OCI-LY3 (cell line): Measurements from ENCODE around the gene CARD16.

Source experiments
- H2AFZ ChIP-seq: fragments of 200-600, 300-600 bp; shearing (Covaris generic); 2 replicates; pipeline ENCODE4 v1.6.0; 2014; ENCODE audit warnings: antibody characterized with exemption, low read depth, low read length
- H3K27ac ChIP-seq: fragments of 200-600, 300-600 bp; sonication (generic); 2 replicates; pipeline ENCODE4 v1.5.1; 2014; ENCODE audit warnings: mild to moderate bottlenecking, low read length, moderate library complexity, mixed read lengths
- H3K27me3 ChIP-seq: fragments of 200-600, 300-600 bp; sonication (generic); 2 replicates; pipeline ENCODE4 v1.6.1; 2014; ENCODE audit warnings: low read depth, low read length, mixed read lengths
- H3K36me3 ChIP-seq: fragments of 200-600, 300-600 bp; sonication (generic); replicated peaks from 2 replicates; pipeline ENCODE3; 2014; ENCODE audit warnings: low read depth, low read length, mixed read lengths
- H3K4me1 ChIP-seq: fragments of 300-600, 200-600 bp; sonication (generic); 2 replicates; pipeline ENCODE4 v1.6.1; 2014; ENCODE audit warnings: low read length, mixed read lengths
- H3K4me2 ChIP-seq: fragments of 200-600, 300-600 bp; sonication (generic); 2 replicates; pipeline ENCODE4 v1.6.1; 2014; ENCODE audit warnings: low read length, mixed read lengths
- H3K4me3 ChIP-seq: fragments of 300-600, 200-600 bp; sonication (generic); 2 replicates; pipeline ENCODE4 v1.5.1; 2014; ENCODE audit warnings: antibody characterized with exemption, mild to moderate bottlenecking, low read length, moderate library complexity
- H3K79me2 ChIP-seq: fragments of 300-600, 200-600 bp; shearing (Covaris generic); 2 replicates; pipeline ENCODE4 v1.6.1; 2014; ENCODE audit warnings: mild to moderate bottlenecking, low read length, mixed read lengths
- H3K9ac ChIP-seq: fragments of 300-600, 200-600 bp; shearing (Covaris generic); 2 replicates; pipeline ENCODE4 v1.6.0; 2014; ENCODE audit warnings: mild to moderate bottlenecking, low read length, moderate library complexity
- H3K9me3 ChIP-seq: fragments of 200-600, 300-600 bp; shearing (Covaris generic); 2 replicates; pipeline ENCODE4 v1.6.1; 2014; ENCODE audit warnings: low read length, mixed read lengths; ENCODE audit not compliant: insufficient read depth
- H4K20me1 ChIP-seq: fragments of 200-600, 300-600 bp; sonication (generic); 2 replicates; pipeline ENCODE4 v1.6.1; 2016; ENCODE audit warnings: low read length, mixed read lengths; ENCODE audit not compliant: insufficient read depth
- EZH2phosphoT487 ChIP-seq: fragments of 200-600 bp; shearing (Covaris generic); IDR thresholded peaks from 2 replicates; pipeline ENCODE4 v1.6.1; 2018; ENCODE audit warnings: antibody characterized with exemption, mixed run types, low read depth
- TF ChIP-seq, protein P1 (sequence below): fragments of 200-600, 300-600 bp; sonication (generic); IDR thresholded peaks from 2 replicates; pipeline ENCODE4 v1.5.1; 2014; ENCODE audit warnings: antibody characterized with exemption, low read length, low read depth

CARD16 gene

DNA sequence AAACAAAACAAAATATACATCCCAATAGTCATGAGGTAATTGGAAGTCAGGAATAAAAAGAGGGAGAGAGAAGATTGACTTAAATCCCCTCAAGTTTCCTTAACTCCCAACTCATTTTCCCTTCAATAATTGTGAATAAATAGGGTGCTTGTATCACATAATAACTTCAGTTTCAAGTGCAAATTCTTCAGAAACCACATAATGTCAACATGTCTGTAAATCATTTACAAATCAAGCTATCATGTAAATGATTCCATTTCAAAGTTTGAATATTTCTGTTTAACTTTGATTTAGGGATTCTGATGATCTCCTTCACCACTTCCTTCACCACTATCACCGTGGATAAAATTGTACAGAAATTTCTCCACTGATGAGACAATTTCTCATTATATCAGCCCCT, 45.4 kb downstream of the CARD16 start:
- H2AFZ ChIP-seq: no peak overlapping the region

DNA sequence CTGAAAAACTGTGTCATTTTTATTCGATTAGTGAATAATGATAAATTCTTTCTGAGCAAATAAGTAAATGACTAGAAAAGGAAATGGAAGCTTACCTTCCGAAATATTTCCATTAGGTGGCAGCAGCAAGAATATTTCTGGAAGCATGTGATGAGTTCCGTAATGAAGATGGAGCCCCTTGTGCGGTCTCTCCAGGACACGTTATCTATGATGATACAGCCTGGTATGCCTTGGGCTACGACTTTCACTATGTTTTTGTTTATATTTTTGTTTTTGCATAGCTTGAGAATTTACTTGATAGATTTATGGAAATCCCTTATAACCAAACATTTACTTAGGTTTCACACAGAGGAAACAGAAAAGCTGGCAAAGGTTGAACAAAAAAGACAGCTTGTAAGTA, 47.8 kb downstream of the CARD16 start:
- no peaks in the 10 kb centered on the region for H3K27me3 ChIP-seq
- no peaks in the 10 kb centered on the region for H3K4me1 ChIP-seq
- H3K9me3 ChIP-seq: no peaks in the 10 kb centered on the region
- no peaks in the 10 kb centered on the region for H3K79me2 ChIP-seq
- no peak overlapping the region for H2AFZ ChIP-seq
- no peak for TF ChIP-seq EZH2phosphoT487
- TF ChIP-seq, protein P1, sequence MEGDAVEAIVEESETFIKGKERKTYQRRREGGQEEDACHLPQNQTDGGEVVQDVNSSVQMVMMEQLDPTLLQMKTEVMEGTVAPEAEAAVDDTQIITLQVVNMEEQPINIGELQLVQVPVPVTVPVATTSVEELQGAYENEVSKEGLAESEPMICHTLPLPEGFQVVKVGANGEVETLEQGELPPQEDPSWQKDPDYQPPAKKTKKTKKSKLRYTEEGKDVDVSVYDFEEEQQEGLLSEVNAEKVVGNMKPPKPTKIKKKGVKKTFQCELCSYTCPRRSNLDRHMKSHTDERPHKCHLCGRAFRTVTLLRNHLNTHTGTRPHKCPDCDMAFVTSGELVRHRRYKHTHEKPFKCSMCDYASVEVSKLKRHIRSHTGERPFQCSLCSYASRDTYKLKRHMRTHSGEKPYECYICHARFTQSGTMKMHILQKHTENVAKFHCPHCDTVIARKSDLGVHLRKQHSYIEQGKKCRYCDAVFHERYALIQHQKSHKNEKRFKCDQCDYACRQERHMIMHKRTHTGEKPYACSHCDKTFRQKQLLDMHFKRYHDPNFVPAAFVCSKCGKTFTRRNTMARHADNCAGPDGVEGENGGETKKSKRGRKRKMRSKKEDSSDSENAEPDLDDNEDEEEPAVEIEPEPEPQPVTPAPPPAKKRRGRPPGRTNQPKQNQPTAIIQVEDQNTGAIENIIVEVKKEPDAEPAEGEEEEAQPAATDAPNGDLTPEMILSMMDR: peak; percentile 7; the same call in 1 of the 2 replicates
- no peak overlapping the region for H3K27ac ChIP-seq
- H3K4me2 ChIP-seq: no peak overlapping the region
- H4K20me1 ChIP-seq: no peaks in the 10 kb centered on the region
- no peak overlapping the region for H3K9ac ChIP-seq
- no peak overlapping the region for H3K4me3 ChIP-seq
- no peaks in the 10 kb centered on the region for H3K36me3 ChIP-seq

More for the DNA sequence above, 45.4 kb downstream of the CARD16 start:
- Histone ChIP-seq H3K36me3 (no peaks in the 10 kb centered on the region), H3K4me2 (no peak overlapping the region), H4K20me1 (no peaks in the 10 kb centered on the region), H3K79me2 (no peaks in the 10 kb centered on the region), H3K27me3 (no peaks in the 10 kb centered on the region), H3K4me1 (no peaks in the 10 kb centered on the region), H3K4me3 (no peak overlapping the region), H3K27ac (no peak overlapping the region), H3K9ac (no peak overlapping the region), H3K9me3 (no peaks in the 10 kb centered on the region)
- TF ChIP-seq, protein P1: no peak
- no peak for TF ChIP-seq EZH2phosphoT487

- Histone ChIP-seq H3K4me3 (no peak overlapping the region), H4K20me1 (no peaks in the 10 kb centered on the region), H3K27ac (no peak overlapping the region), H3K79me2 (no peaks in the 10 kb centered on the region), H3K4me2 (no peak overlapping the region), H3K4me1 (no peaks in the 10 kb centered on the region), H3K9me3 (no peaks in the 10 kb centered on the region), H2AFZ (no peak overlapping the region), H3K36me3 (no peaks in the 10 kb centered on the region), H3K9ac (no peak overlapping the region), H3K27me3 (no peaks in the 10 kb centered on the region)
- TF ChIP-seq, protein P1: no peak
- no peak for TF ChIP-seq EZH2phosphoT487
Measured at GRCh38 chr11:104995001-104995408, 50.1 kb downstream of the CARD16 start.

GRCh38 chr11:104992781-104993180, 52.4 kb downstream of the CARD16 start:
- no peaks in the 10 kb centered on the region for H3K9me3 ChIP-seq
- H3K36me3 ChIP-seq: no peaks in the 10 kb centered on the region
- H3K4me1 ChIP-seq: no peaks in the 10 kb centered on the region
- TF ChIP-seq, protein P1: no peak
- TF ChIP-seq EZH2phosphoT487: no peak
- no peak overlapping the region for H3K9ac ChIP-seq
- H2AFZ ChIP-seq: no peak overlapping the region
- no peak overlapping the region for H3K4me2 ChIP-seq
- H3K4me3 ChIP-seq: no peak overlapping the region
- H3K27ac ChIP-seq: no peak overlapping the region
- no peaks in the 10 kb centered on the region for H3K27me3 ChIP-seq
- H4K20me1 ChIP-seq: no peaks in the 10 kb centered on the region
- no peaks in the 10 kb centered on the region for H3K79me2 ChIP-seq
